Activated CD4-positive, alpha-beta memory T cell treated with anti-CD3 and anti-CD28 coated beads, Interleukin-2, amount 10 ng/mL, durations not matched to agents 7 days and 5 days (primary cell): ENCODE measurements around the gene LIN54. TPM values are rescaled to one million over a fixed set of nuclear protein-coding genes. Genes with fewer than 3 reads are reported as not detected.
"Not testable (repeated sequence)": the region's sequence is repeated elsewhere in the genome, so short reads cannot be mapped to it uniquely, and the experiment has no call there.

Experiments
- CTCF ChIA-PET: fragments of 350-600 bp; sonication (Branson Sonifier 250); formaldehyde crosslinking; loops from one replicate; lab custom pipeline; 2021; ENCODE audit warnings: antibody characterized with exemption, inconsistent platforms; lab: Charles Lee
- POLR2A ChIA-PET: fragments of 350-600 bp; sonication (Branson Sonifier 250); formaldehyde crosslinking; loops from one replicate; lab custom pipeline; 2021; ENCODE audit warnings: antibody characterized with exemption; lab: Charles Lee
- DNase-seq: peaks from one replicate; pipeline ENCODE4 v3.0.0-alpha.2; 2020
- H3K27ac Mint-ChIP-seq: one replicate; pipeline ENCODE4 v1.8.0; 2021; ENCODE audit warnings: mild to moderate bottlenecking, mixed read lengths
- H3K27me3 Mint-ChIP-seq: one replicate; pipeline ENCODE4 v1.8.0; 2021; ENCODE audit warnings: mixed read lengths
- H3K36me3 Mint-ChIP-seq: one replicate; pipeline ENCODE4 v1.8.0; 2021; ENCODE audit warnings: low read depth, mixed read lengths
- H3K4me1 Mint-ChIP-seq: one replicate; pipeline ENCODE4 v1.8.0; 2021; ENCODE audit warnings: mixed read lengths
- H3K4me3 Mint-ChIP-seq: one replicate; pipeline ENCODE4 v1.8.0; 2021; ENCODE audit warnings: mild to moderate bottlenecking, mixed read lengths
- H3K9me3 Mint-ChIP-seq: one replicate; pipeline ENCODE4 v1.8.0; 2021; ENCODE audit warnings: mixed read lengths
- total RNA-seq, 2 experiments: library from RNA; stranded (reverse); gene quantifications; one replicate each; pipeline ENCODE4 v1.2.3, GENCODE V29; 2021

The LIN54 gene
- total RNA-seq, 2 experiments from 2014 or later: 34.6 to 36.9 TPM

GRCh38 chr4:83028976-83029375 is 18.4 kb upstream of the LIN54 start:
- CTCF ChIA-PET: no interaction called here
- peaks cover 2% of the 10 kb centered on the region for H3K4me1 Mint-ChIP-seq
- POLR2A ChIA-PET: interaction anchor here (1.4 kb wide), 1 partner anchor 16 kb away, joined by 6 read pairs; no protein-coding TSS in a partner anchor
- no peak overlapping the region for H3K4me3 Mint-ChIP-seq
- no peak overlapping the region for H3K27ac Mint-ChIP-seq
- DNase-seq: no peak
- peaks cover 5% of the 10 kb centered on the region for H3K9me3 Mint-ChIP-seq
- H3K27me3 Mint-ChIP-seq: peaks cover 24% of the 10 kb centered on the region
- peaks cover 7% of the 10 kb centered on the region for H3K36me3 Mint-ChIP-seq

GRCh38 chr4:83025563-83025962 is 14.9 kb upstream of the LIN54 start:
- Mint-ChIP-seq H3K27ac (no peak overlapping the region), H3K4me1 (no peaks in the 10 kb centered on the region), H3K27me3 (peaks cover 15% of the 10 kb centered on the region), H3K36me3 (peaks cover 7% of the 10 kb centered on the region), H3K9me3 (peaks cover 5% of the 10 kb centered on the region), H3K4me3 (no peak overlapping the region)
- CTCF ChIA-PET: no interaction called here
- POLR2A ChIA-PET: no interaction called here
- DNase-seq: no peak

- Mint-ChIP-seq H3K4me1 (peaks cover 8% of the 10 kb centered on the region), H3K4me3 (no peak overlapping the region), H3K27me3 (peaks cover 13% of the 10 kb centered on the region), H3K27ac (no peak overlapping the region), H3K36me3 (peaks cover 7% of the 10 kb centered on the region), H3K9me3 (peaks cover 5% of the 10 kb centered on the region)
- ChIA-PET POLR2A (no interaction called here), CTCF (interaction anchor here (0.7 kb wide), 1 partner anchor 1503 kb away, joined by 3 read pairs; no protein-coding TSS in a partner anchor)
- DNase-seq: no peak
Measured at GRCh38 chr4:83024233-83024632, 13.6 kb upstream of the LIN54 start.

GRCh38 chr4:83023599-83023998 is 13.0 kb upstream of the LIN54 start:
- H3K9me3 Mint-ChIP-seq, H3K4me3 Mint-ChIP-seq, CTCF ChIA-PET, H3K4me1 Mint-ChIP-seq, POLR2A ChIA-PET, H3K36me3 Mint-ChIP-seq, H3K27ac Mint-ChIP-seq, DNase-seq: not testable (repeated sequence)
- peaks cover 13% of the 10 kb centered on the region for H3K27me3 Mint-ChIP-seq

GRCh38 chr4:83022724-83023450 is 12.3 kb upstream of the LIN54 start:
- H3K4me1 Mint-ChIP-seq: peaks cover 8% of the 10 kb centered on the region
- H3K4me3 Mint-ChIP-seq: no peak overlapping the region
- no peak for DNase-seq
- peaks cover 13% of the 10 kb centered on the region for H3K27me3 Mint-ChIP-seq
- peaks cover 5% of the 10 kb centered on the region for H3K9me3 Mint-ChIP-seq
- no peak overlapping the region for H3K27ac Mint-ChIP-seq
- CTCF ChIA-PET: no interaction called here
- peaks cover 7% of the 10 kb centered on the region for H3K36me3 Mint-ChIP-seq
- POLR2A ChIA-PET: interaction anchor here (1.7 kb wide), 1 partner anchor 10 kb away, joined by 7 read pairs; no protein-coding TSS in a partner anchor

- Mint-ChIP-seq H3K27ac (no peak overlapping the region), H3K4me3 (no peak overlapping the region), H3K9me3 (peaks cover under 1% of the 10 kb centered on the region), H3K4me1 (peaks cover 8% of the 10 kb centered on the region), H3K36me3 (peaks cover 1% of the 10 kb centered on the region), H3K27me3 (peaks cover 5% of the 10 kb centered on the region)
- no peak for DNase-seq
- ChIA-PET POLR2A (interaction anchor here (0.6 to 1.0 kb wide), 3 partner anchors 8 to 254 kb away, joined by 3 to 5 read pairs (median 4); partner anchors contain the start of gene COPS4), CTCF (interaction anchor here (0.6 to 0.9 kb wide), 3 partner anchors 15 to 74 kb away, joined by 3 to 5 read pairs (median 3); partner anchors contain the start of gene COPS4)
Measured at GRCh38 chr4:83019794-83020494, 9.3 kb upstream of the LIN54 start.

- H3K27me3 Mint-ChIP-seq: no peaks in the 10 kb centered on the region
- DNase-seq: no peak
- H3K4me3 Mint-ChIP-seq: peak overlapping the region; percentile 88
- ChIA-PET POLR2A (interaction anchor here (0.9 to 5.4 kb wide), 11 partner anchors 8 to 585 kb away, joined by 3 to 96 read pairs (median 8); partner anchors contain the start of genes COPS4, COQ2, HELQ and HNRNPDL), CTCF (interaction anchor here (0.9 to 1.9 kb wide), 4 partner anchors 21 to 171 kb away, joined by 3 to 19 read pairs (median 7); partner anchors contain the start of genes COPS4 and THAP9)
- no peaks in the 10 kb centered on the region for H3K9me3 Mint-ChIP-seq
- no peak overlapping the region for H3K27ac Mint-ChIP-seq
- peaks cover 6% of the 10 kb centered on the region for H3K36me3 Mint-ChIP-seq
- peaks cover 32% of the 10 kb centered on the region for H3K4me1 Mint-ChIP-seq
Measured at GRCh38 chr4:83013902-83014301, 3.3 kb upstream of the LIN54 start.

- Mint-ChIP-seq H3K9me3 (no peaks in the 10 kb centered on the region), H3K27me3 (no peaks in the 10 kb centered on the region), H3K27ac (peak overlapping the region; percentile 78), H3K36me3 (peaks cover 6% of the 10 kb centered on the region), H3K4me3 (peak overlapping the region; percentile 88), H3K4me1 (peaks cover 34% of the 10 kb centered on the region)
- CTCF ChIA-PET: interaction anchor here (0.9 to 1.2 kb wide), 4 partner anchors 22 to 271 kb away, joined by 3 to 19 read pairs (median 4); partner anchors contain the start of genes COPS4, COQ2 and THAP9
- no peak for DNase-seq
- POLR2A ChIA-PET: interaction anchor here (0.6 to 5.4 kb wide), 16 partner anchors 9 to 585 kb away, joined by 3 to 96 read pairs (median 6); partner anchors contain the start of genes COPS4, COQ2, HELQ and HNRNPDL
Measured at GRCh38 chr4:83013420-83013867, 2.8 kb upstream of the LIN54 start.

GRCh38 chr4:83012687-83013419 is 2.2 kb upstream of the LIN54 start:
- H3K9me3 Mint-ChIP-seq: no peaks in the 10 kb centered on the region
- H3K4me1 Mint-ChIP-seq: peaks cover 38% of the 10 kb centered on the region
- DNase-seq: peak; percentile 98
- peaks cover 6% of the 10 kb centered on the region for H3K36me3 Mint-ChIP-seq
- peak overlapping the region; percentile 88 for H3K4me3 Mint-ChIP-seq
- CTCF ChIA-PET: interaction anchor here (0.9 to 2.4 kb wide), 5 partner anchors 22 to 271 kb away, joined by 3 to 19 read pairs (median 5); partner anchors contain the start of genes COPS4, COQ2 and THAP9
- H3K27ac Mint-ChIP-seq: peak overlapping the region; percentile 78
- H3K27me3 Mint-ChIP-seq: no peaks in the 10 kb centered on the region
- POLR2A ChIA-PET: interaction anchor here (0.6 to 5.4 kb wide), 21 partner anchors 7 to 584 kb away, joined by 3 to 96 read pairs (median 6); partner anchors contain the start of genes COPS4, COQ2, HELQ and HNRNPDL

- Mint-ChIP-seq H3K4me1 (peaks cover 44% of the 10 kb centered on the region), H3K27ac (peak overlapping the region; percentile 96), H3K36me3 (peaks cover 6% of the 10 kb centered on the region), H3K4me3 (peak overlapping the region; percentile 100), H3K27me3 (no peaks in the 10 kb centered on the region), H3K9me3 (no peaks in the 10 kb centered on the region)
- peak; percentile 48 for DNase-seq
- ChIA-PET CTCF (interaction anchor here (1.2 to 2.4 kb wide), 6 partner anchors 23 to 727 kb away, joined by 3 to 19 read pairs (median 4); partner anchors contain the start of genes COPS4, COQ2, HNRNPD and THAP9), POLR2A (interaction anchor here (0.9 to 5.4 kb wide), 19 partner anchors 8 to 583 kb away, joined by 3 to 96 read pairs (median 7); partner anchors contain the start of genes COPS4, COQ2, HELQ and HNRNPDL)
Measured at GRCh38 chr4:83012200-83012686, 1.6 kb upstream of the LIN54 start.

- peaks cover 45% of the 10 kb centered on the region for H3K4me1 Mint-ChIP-seq
- peak overlapping the region; percentile 96 for H3K27ac Mint-ChIP-seq
- ChIA-PET POLR2A (interaction anchor here (0.9 to 5.4 kb wide), 19 partner anchors 8 to 637 kb away, joined by 3 to 96 read pairs (median 7); partner anchors contain the start of genes COPS4, COQ2, HELQ and HNRNPD), CTCF (interaction anchor here (0.7 to 2.4 kb wide), 13 partner anchors 23 to 727 kb away, joined by 3 to 19 read pairs (median 4); partner anchors contain the start of genes COPS4, COQ2, HNRNPD and THAP9)
- no peak for DNase-seq
- peak overlapping the region; percentile 100 for H3K4me3 Mint-ChIP-seq
- H3K9me3 Mint-ChIP-seq: no peaks in the 10 kb centered on the region
- peaks cover 6% of the 10 kb centered on the region for H3K36me3 Mint-ChIP-seq
- no peaks in the 10 kb centered on the region for H3K27me3 Mint-ChIP-seq
Measured at GRCh38 chr4:83011689-83012199, 1.1 kb upstream of the LIN54 start.
